Left colon (tissue), 2 donors: ENCODE measurements around the gene CYP11A1. TPM values are rescaled to one million over a fixed set of nuclear protein-coding genes. Genes with fewer than 3 reads are reported as not detected.

Source experiments
- ATAC-seq: fragments of 200-7000 bp; cut with Tn5 transposase; one replicate; pipeline ENCODE4 v1.9.1; 2020; ENCODE audit warnings: mild to moderate bottlenecking, moderate library complexity
- DNase-seq, 2 donors: peaks; one replicate each; pipeline ENCODE4 v3.0.0-alpha.2; 2020
- intact Hi-C, 2 donors: fragments of 100-400 bp; cut with DNase I in 1 of 2; cut with micrococcal nuclease in 1 of 2; formaldehyde crosslinking; loops; one replicate each; pipeline versions ENCODE4 v1.11.2 to v1.14.0; 2022; cut with DNase I, micrococcal nuclease
- long read RNA-seq: library from polyadenylated mRNA; unstranded; transcript quantifications from one replicate; pipeline ENCODE4 v2.0.0, GENCODE V29; 2021
- total RNA-seq, 2 donors: library from RNA; stranded (reverse); fragmentation: NEBNext Ultra II Directional; extraction: Animal tissue kit (Norgen Biotek cat#: 25700); gene quantifications; one replicate each; pipeline ENCODE4 v1.2.1, GENCODE V29; 2021
- donor health status: DM: no; HTN: no; CAD: no.
- donor health status: DM: yes; HTN: yes; CAD: no.

The CYP11A1 gene
- total RNA-seq: under 1 TPM in 1 of 2 donors, not detected in 1; 0.31 TPM
- long read RNA-seq, partial matches to known transcripts: 0 of 1 reads
- long read RNA-seq, other reads (novel, unspliced or antisense): 0 of 1 reads

DNA sequence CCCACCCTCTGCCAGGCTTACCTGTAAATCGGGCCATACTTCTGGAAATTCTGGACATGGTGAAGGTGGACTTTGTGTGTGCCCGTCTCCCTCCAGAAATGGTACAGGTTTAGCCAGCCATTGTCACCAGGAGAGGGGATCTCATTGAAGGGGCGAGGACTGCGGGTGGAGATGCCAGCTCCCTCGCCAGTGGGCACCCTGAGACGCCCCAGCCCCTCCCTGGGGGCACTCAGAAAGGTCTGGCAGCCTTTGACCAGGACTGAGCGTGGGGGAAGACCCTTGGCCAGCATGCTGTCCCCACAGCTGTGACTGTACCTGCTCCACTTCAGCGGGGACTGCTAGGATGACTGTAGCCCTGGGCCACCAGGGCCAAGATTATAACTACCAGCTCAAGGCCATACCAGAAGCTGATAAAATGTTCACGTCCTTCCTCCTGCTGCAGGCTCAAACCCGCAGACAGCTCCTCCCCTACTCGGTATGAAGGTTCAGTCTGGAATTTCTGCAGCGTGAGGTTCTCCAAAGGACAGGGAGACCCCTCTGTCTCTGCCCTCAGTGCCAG is at the start of gene CYP11A1:
CYP11A1 (minus strand) TSS at position 351 of the 559 bp plus-strand sequence; CDS start at position 290, 61 bp downstream.
- no peak for DNase-seq
- intact Hi-C loops: no loop called here
- no peak for ATAC-seq

DNA sequence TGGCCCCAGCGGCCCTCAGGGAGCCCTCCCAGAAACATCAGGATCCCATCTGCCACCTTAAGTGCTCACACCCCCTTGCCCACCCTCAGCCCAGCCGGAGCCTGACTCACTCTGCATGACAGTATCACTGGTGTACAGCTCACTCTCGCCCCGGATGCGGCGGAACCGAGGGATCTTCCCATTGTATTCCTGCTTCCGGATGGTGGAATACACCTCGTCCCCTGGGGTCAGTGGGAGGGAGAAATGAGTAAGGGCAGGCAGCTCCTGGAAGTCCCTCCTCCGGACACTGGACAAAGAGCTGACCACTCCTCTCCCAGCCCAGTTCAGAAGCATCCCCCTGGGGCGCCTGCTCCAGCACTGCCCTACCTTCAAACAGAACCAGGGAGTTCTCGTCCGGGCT is 49.8 kb upstream of the CYP11A1 start:
- no peak for DNase-seq
- no peak for ATAC-seq
- intact Hi-C loops: no loop called here

DNA sequence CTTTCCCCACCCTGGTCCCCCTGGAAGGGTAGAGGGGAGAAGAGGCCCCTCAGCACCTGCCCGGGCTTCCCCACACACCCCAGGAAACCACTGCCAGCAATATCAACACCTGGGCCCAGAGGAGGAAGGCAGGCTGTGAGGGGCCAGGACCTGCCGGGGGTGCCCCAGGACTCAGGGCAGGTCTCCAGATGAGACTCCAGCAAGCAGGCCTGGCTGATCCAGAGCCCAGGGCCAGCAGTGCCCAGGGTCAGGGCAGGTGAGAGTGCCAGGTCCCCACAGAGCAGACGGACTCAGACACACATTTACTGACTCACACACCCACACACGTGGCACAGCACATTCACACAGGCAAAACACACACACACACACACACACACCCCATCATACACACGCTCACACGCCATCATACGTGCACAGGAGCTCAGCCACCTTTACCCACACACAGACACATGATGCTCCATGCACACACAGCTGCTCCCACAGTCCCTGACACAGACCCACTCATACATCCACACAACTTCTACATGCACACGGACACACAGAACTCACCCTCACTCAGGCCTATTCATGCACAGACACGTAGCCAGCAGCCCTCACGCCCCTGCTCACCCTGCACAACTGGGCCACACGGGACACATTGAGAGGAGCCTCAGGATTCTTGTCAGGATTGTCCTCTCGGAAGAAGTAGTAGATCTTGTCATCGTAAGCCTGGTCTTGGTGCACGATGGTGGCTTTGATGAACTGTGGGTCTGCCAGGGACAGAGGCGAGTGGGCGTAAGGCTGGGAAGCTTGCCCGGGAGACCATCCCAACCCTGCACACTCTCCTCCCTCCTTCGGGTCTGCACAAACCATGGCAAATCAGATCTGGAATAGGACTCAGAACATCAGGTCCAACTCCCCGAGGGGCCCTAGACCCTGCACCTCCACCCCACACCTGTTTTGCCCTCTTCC is 48.8 kb upstream of the CYP11A1 start:
- no peak for DNase-seq
- intact Hi-C loops: no loop called here
- ATAC-seq: no peak

GRCh38 chr15:74414603-74415338 is 47.3 kb upstream of the CYP11A1 start:
- intact Hi-C loops: no loop called here
- ATAC-seq (no peak), DNase-seq (no peak)

DNA sequence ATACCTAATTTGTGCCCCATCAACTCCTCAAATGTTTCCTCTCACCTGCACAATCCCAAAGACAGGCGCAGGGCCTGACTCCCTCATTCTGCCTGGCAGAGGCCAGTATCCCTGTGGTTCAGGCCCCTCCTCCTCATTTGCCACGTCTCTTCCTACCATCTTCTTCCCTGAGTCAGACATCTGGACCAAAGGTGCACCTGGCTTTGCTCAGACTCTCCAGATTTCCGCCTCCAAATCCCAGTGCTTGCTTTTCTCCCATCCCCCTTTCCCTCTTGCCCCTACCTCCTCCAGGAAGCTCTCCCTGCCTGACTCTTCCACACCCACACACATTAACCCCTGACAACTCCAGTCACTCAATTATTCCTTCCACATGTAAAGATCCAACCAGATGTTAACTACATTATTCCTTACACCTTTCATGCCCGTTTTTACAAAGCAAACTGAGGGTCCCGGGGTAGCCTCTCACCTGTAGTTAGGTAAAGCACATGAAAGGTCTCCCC is 46.7 kb upstream of the CYP11A1 start:
- ATAC-seq (no peak), DNase-seq (no peak)
- intact Hi-C loops: no loop called here

DNA sequence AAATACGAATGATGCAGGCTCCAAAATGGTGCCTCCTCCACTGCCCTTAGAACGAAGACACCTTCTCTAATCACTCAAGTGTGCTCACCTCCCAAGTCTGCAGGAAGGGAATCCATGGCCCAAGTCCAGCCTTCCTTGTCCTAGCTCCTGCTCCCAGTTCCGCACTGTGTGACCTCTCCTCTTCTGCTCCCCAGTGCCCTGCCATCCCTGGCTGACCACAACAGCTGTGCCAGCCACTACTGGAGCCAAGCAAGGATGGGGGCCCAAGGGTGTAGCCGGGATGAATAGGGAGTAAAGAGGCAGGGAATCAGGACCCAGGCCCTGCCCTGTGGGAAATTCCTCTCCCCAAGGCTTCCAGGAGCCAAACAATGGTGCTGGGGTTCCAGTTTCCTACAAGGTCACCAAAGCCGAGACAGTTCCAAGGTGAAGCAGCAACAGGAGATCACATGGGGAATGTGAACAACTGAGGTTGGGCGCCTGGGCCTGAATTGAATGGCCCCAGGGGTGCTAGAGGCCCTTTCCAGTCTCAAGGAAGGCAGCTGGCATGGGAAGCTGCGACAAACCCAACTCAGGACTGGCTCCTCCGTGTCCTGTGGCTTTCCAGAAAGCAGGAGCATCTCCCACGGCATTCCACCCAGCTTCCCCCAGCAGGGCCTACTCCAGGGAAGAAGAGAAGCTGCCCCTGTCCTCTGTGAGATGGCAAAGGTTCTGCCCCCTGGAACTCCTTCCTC is 46.1 kb upstream of the CYP11A1 start:
- intact Hi-C loops: no loop called here

GRCh38 chr15:74412159-74412558 is 44.7 kb upstream of the CYP11A1 start:
- no peak for DNase-seq
- no peak for ATAC-seq
- intact Hi-C loops: no loop called here

More for the DNA sequence above, 46.1 kb upstream of the CYP11A1 start:
- ATAC-seq (no peak), DNase-seq (no peak)

DNA sequence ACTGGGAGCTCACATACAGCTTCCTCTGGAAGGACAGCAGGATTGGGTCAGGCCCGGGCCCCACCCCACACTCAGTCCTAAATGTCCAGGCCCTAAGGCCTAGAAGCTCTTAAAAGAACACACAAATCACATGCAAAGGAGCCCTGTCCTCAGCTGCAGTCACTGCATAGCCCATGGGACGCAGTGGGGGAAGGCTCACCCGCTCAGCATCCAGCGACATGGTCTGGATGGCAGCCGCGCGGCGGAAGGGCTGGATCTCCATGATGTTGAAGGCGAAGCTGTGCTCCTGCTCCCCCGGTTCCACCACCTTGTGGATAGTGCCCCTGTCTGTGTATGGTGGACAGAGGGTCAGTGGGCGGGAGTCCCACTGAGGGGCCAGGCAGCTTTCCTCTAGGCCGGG is 44.2 kb upstream of the CYP11A1 start:
- no peak for ATAC-seq
- intact Hi-C loops: no loop called here
- DNase-seq: no peak

DNA sequence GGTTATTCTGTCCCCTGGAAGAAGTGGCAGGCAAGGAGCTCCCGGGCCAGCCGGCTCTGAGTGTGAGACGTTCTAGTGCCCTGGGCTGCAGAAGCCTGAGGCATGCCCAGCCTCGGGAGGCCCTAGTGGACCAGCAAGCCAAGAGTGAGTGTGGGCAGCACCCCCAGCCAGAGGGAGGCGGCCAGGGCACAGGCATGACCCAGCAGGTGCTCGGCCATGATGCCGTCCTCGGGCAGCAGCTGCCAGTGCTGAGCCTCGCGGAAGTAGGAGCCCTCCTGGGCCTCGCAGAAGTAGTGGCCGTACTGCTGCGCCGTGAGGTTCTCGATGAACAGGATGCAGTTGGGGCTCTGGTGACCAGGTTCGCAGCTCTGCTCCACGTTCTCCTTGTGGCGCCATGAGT is 43.1 kb upstream of the CYP11A1 start:
- intact Hi-C loops: no loop called here

GRCh38 chr15:74409225-74409624 is 41.8 kb upstream of the CYP11A1 start:
- intact Hi-C loops: no loop called here
- ATAC-seq: no peak
- DNase-seq: no peak

More for the DNA sequence above, 43.1 kb upstream of the CYP11A1 start:
- ATAC-seq (no peak), DNase-seq (no peak)

GRCh38 chr15:74408815-74409214 is 41.4 kb upstream of the CYP11A1 start:
- DNase-seq (no peak), ATAC-seq (no peak)
- intact Hi-C loops: no loop called here

DNA sequence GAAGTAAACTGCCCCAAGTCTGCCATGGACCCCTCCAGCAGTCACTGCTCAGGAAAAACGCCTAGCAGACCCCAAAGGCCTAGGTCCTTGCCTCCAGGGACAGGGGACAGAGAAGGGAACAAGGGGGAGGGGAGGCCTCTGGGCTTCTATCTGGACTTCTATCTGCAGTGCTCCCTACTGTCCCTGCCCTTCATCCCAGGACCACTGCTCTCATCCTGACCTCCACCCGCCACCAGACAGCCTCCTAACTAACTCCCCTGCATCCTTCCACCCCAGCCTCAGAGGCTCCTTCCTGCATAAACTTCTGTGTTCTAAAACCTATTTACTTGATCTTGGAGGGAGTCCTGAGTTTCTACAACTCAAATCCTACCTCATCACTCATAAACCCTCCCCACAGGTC is 40.9 kb upstream of the CYP11A1 start:
- DNase-seq: no peak
- intact Hi-C loops: no loop called here
- ATAC-seq: no peak

DNA sequence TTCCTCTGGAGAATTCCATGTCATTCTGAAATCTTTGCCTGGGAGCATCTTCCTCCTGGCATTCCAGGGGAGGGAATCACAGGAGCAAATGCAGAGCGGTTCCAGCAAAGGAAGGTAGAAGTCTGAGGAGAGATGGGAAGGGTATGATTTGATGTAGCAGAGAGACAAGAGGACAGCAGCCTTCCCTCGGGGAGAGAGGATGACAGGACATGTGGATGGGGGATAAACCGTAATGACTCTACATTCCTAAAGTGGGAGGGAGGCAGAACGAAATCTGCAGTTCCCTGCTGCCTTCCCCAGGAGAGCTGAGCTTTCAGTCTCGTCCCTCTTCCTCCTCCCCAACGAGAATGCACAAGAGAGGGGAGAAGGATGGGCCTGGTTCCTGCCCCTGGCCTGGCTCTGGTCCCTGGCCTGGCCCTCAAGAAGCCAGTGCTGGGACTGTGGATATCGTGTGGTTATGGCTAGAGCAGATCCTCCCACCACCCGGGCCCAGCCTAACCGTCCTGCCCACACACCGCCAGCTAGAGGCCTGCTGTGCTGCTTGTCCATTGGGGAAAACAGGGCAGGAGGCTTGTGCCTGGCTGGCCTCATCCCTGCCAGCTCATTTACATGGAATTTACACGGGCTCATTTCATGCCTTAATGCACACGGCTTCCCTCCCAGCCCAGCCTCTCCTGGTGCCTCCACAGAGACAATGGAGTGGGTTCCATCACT is 39.7 kb upstream of the CYP11A1 start:
- DNase-seq (no peak), ATAC-seq (no peak)
- intact Hi-C loops: no loop called here

GRCh38 chr15:74406517-74406916 is 39.1 kb upstream of the CYP11A1 start:
- intact Hi-C loops: no loop called here
- ATAC-seq: no peak
- no peak for DNase-seq

- DNase-seq (no peak), ATAC-seq (no peak)
- intact Hi-C loops: no loop called here
Observed at GRCh38 chr15:74405823-74406222, 38.4 kb upstream of the CYP11A1 start.

DNA sequence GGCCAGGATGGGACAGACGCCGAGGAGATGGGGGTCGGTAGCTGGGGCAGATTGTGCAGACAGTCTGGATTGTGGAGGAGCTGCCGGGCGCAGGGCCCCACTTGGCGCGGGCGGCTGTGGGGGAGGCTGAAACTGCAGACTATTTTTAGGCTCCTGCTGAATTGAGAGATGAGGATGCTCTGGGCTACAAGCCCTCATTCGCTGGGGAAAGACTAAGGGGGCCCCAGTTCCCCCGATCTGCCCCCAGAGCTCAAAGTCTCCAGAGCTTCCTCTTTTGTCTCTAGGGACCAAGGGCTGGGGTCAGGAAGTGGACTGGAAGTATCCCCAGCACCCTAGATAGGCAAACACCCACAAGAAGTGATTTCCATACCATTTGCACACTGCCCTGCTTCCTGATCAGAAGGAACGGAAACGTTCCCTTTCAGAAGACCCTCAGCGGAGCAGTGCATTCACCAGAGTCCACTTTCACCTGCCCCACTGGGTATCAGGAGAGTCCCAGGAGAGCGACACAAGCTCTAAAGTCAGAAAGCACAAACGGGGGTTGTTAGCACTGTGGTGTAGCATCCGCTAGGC is 36.6 kb upstream of the CYP11A1 start:
- ATAC-seq: no peak

GRCh38 chr15:74403588-74403919 is 36.1 kb upstream of the CYP11A1 start:
- intact Hi-C loops: no loop called here
- no peak for ATAC-seq

More for the DNA sequence above, 36.6 kb upstream of the CYP11A1 start:
- intact Hi-C loops: no loop called here
- DNase-seq: no peak

More at GRCh38 chr15:74403588-74403919, 36.1 kb upstream of the CYP11A1 start:
- no peak for DNase-seq
